Epithelial cell of esophagus (primary cell): ENCODE data around the gene OLR1.
"Not testable (repeated sequence)": the region's sequence is repeated elsewhere in the genome, so short reads cannot be mapped to it uniquely, and the experiment has no call there.

Experiments
- DNase-seq: peaks from one replicate; pipeline ENCODE4 v3.0.0; 2010; ENCODE audit warnings: low read depth
- H3K4me3 ChIP-seq: 2 replicates; pipeline ENCODE4 v1.5.1; 2011; ENCODE audit warnings: mild to moderate bottlenecking, low read length, control low read depth
- TF ChIP-seq, protein P1 (sequence below): IDR thresholded peaks from 2 replicates; pipeline ENCODE4 v1.5.1; 2011; ENCODE audit warnings: low read depth, mild to moderate bottlenecking, low read length, control low read depth, inconsistent platforms; ENCODE audit not compliant: insufficient read depth; ENCODE audit errors: missing control alignments

Gene OLR1

GRCh38 chr12:10205220-10205807, 33.4 kb upstream of the OLR1 start:
- TF ChIP-seq, protein P1, sequence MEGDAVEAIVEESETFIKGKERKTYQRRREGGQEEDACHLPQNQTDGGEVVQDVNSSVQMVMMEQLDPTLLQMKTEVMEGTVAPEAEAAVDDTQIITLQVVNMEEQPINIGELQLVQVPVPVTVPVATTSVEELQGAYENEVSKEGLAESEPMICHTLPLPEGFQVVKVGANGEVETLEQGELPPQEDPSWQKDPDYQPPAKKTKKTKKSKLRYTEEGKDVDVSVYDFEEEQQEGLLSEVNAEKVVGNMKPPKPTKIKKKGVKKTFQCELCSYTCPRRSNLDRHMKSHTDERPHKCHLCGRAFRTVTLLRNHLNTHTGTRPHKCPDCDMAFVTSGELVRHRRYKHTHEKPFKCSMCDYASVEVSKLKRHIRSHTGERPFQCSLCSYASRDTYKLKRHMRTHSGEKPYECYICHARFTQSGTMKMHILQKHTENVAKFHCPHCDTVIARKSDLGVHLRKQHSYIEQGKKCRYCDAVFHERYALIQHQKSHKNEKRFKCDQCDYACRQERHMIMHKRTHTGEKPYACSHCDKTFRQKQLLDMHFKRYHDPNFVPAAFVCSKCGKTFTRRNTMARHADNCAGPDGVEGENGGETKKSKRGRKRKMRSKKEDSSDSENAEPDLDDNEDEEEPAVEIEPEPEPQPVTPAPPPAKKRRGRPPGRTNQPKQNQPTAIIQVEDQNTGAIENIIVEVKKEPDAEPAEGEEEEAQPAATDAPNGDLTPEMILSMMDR = no peak
- no peak overlapping the region for H3K4me3 ChIP-seq

DNA sequence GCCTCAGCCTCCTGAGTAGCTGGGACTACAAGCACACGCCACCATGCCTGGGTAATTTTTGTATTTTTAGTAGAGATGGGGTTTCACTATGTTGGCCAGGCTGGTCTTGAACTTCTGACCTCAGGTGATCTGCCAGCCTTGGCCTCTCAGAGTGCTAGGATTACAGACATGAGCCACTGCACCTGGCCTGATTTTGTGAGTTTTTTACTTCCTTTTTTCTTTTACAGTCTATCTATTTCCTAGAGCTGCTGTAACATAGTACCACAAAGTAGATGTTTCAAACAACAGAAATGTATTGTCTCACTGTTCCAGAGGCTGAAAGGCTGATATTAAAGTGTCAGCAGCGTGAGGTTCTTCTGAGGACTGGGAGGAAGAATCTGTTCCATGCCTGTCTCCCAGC, 32.6 kb upstream of the OLR1 start:
- not testable (repeated sequence) for DNase-seq, H3K4me3 ChIP-seq

More at GRCh38 chr12:10205220-10205807, 33.4 kb upstream of the OLR1 start:
- DNase-seq = peak; percentile 75

DNA sequence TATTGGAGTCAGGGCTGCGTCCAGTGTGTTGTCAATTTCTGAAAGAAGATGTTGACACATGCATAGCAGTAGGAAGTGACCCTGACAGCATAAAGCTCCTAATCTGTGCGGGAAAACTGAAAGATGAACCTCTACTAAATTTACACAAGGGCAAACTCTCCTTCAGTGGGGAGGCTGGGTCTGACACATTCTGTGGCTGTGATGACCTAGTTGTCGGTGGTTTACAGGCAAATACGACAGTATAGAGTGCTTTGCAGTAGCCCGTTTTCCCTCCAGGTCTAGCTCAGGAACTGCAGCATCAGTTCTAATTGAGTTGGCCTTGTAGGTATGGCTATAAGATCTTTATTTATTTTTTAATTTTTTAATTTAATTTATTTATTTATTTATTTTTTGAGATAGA, 25.9 kb upstream of the OLR1 start:
- TF ChIP-seq, protein P1 = no peak

GRCh38 chr12:10196210-10196609, 24.3 kb upstream of the OLR1 start:
- no peak for DNase-seq
- TF ChIP-seq, protein P1 = no peak

More for the DNA sequence above, 25.9 kb upstream of the OLR1 start:
- no peak for DNase-seq
- H3K4me3 ChIP-seq = no peak overlapping the region

DNA sequence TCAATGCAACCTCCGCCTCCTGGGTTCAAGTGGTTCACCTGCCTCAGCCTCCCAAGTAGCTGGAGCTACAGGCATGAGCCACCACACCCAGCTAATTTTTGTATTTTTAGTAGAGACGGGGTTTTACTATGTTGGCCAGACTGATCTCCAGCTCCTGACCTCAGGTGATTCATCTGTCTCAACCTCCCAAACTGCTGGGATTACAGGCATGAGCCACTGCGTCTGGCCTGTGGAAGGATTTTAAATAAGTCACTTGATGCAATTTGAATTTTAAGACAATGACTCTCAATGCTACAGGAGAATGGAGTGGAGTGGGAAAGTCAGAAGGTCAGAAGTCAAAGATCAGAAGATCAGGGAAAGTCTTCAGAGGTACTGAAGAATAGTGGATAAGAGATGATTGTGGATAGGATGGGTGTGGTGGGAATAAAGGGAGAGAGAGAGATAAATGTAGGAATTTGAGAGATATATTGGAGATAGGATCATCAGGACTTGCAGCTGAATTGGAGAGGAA, 22.3 kb upstream of the OLR1 start:
- H3K4me3 ChIP-seq = no peak overlapping the region
- no peak for DNase-seq
- TF ChIP-seq, protein P1 = no peak

More at GRCh38 chr12:10196210-10196609, 24.3 kb upstream of the OLR1 start:
- no peak overlapping the region for H3K4me3 ChIP-seq

- no peak overlapping the region for H3K4me3 ChIP-seq
- TF ChIP-seq, protein P1 = no peak
- DNase-seq = peak; percentile 87
Measured at GRCh38 chr12:10191865-10192264, 19.9 kb upstream of the OLR1 start.

DNA sequence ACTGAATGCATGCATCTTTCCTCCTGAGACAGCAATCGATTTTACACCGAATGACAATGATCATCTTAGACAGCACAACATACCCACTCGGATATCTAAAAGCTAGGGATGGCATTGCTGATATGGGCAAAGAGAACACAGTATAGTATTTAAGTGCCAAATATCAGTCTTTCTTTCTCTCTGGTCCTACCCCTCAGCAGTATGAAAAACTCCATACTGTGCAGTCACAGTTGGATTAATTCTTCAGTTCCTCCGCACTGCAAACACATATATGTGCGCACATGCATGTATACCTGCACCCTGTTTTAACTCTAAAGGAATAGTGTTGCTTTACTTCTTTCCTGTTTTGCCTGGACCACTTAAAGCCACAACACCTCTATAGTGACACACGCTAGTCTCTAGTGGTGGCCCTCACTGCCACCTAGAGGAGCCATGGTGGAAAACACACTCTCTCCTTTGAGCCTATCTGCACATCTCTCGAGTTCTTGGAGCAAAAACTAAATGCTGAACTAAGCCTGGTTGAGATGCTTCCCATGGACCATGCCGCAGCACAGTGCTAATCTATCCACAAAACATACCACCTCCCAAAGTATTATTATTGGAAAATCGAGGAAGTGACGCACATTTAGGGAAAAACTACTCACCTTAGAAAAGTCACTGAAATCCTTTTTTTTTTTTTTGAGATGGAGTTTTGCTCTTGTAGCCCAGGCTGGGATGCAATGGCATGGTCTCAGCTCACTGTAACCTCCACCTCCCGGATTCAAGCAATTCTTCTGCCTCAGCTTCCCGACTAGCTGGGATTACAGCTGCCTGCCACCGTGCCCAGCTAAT, 18.8 kb upstream of the OLR1 start:
- TF ChIP-seq, protein P1 = peak; percentile 89
- peak; percentile 76 for DNase-seq
- H3K4me3 ChIP-seq = no peak overlapping the region
